ENCODE results near the gene CABP7.

DNA sequence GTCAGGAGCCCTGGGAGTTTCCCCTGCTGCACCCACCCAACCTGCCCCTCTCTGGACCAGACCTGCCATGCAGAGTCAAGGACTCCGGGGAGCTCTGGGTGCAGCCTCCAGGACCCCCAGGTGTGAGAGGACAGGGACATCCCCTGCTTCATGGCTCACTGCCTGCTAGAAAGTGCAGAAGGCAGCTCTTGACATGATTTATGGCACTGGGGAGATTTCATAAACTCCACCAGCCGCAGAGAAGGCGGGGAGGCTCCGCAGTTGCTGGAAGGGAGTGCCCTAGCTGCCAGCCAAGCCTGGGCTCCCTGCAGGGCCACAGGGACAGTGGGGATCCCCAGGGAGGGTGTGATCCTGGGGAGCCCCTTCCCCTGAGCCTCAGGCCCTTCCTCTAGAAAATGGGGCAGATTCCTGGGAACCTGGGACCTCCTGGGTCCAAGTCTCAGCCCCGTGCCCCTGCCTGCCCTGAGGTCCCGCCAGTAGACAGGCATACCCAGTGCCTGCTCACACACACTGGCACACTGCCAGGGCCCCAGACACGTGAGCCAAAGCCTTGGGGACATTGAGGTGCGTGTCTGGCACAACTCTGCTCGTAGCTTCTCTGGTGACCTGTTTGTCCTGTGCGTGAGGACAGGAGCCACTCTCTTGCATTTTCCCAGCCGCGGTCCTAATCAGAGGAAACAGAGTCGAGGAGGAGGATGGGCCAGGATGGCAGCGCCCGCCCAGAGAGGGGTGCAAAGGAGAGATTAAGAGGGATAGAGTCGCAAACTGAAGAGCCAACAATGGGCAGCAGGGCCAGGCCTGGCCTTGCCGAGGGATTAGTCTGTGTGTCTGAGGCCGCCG is 13.8 kb downstream of the CABP7 start:
- TF ChIP-seq POLR2A (IDR thresholded peaks at IDR 0.05): peak in 1 of 2 donors; percentile 30
- TF ChIP-seq, protein P1, sequence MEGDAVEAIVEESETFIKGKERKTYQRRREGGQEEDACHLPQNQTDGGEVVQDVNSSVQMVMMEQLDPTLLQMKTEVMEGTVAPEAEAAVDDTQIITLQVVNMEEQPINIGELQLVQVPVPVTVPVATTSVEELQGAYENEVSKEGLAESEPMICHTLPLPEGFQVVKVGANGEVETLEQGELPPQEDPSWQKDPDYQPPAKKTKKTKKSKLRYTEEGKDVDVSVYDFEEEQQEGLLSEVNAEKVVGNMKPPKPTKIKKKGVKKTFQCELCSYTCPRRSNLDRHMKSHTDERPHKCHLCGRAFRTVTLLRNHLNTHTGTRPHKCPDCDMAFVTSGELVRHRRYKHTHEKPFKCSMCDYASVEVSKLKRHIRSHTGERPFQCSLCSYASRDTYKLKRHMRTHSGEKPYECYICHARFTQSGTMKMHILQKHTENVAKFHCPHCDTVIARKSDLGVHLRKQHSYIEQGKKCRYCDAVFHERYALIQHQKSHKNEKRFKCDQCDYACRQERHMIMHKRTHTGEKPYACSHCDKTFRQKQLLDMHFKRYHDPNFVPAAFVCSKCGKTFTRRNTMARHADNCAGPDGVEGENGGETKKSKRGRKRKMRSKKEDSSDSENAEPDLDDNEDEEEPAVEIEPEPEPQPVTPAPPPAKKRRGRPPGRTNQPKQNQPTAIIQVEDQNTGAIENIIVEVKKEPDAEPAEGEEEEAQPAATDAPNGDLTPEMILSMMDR (IDR thresholded peaks at IDR 0.05): no peak

Data from adrenal gland (tissue), 5 donors.